GM12878 (cell line): ENCODE results near the gene NTSR1. TPM values are rescaled to one million over a fixed set of nuclear protein-coding genes. Genes with fewer than 3 reads are reported as not detected.

Experiments used
- ATAC-seq: fragments of 200-7000 bp; cut with Tn5 transposase; 3 replicates; pipeline ENCODE4 v1.9.1; 2020; ENCODE audit warnings: mild to moderate bottlenecking, moderate library complexity
- BruUV-seq: library from RNA; stranded (reverse); fragments of 400-500 nt; replicated peaks from 2 replicates; lab custom pipeline; 2021; lab: Mats Ljungman, UMichigan
- CTCF ChIA-PET: fragments of 300-600 bp; sonication (Branson Sonifier 250); formaldehyde crosslinking; extraction: SDS; loops from one replicate; lab custom pipeline; 2021; ENCODE audit warnings: inconsistent platforms; lab: Yijun Ruan, JAX
- POLR2A ChIA-PET: fragments of 350-600 bp; formaldehyde crosslinking; extraction: SDS; loops from one replicate; lab custom pipeline; 2021; ENCODE audit warnings: inconsistent platforms; lab: Charles Lee
- RAD21 ChIA-PET: fragments of 300-600 bp; sonication (Branson Sonifier 250); formaldehyde crosslinking; loops from one replicate; lab custom pipeline; 2023; ENCODE audit warnings: antibody characterized with exemption; ENCODE audit not compliant: unreplicated experiment; lab: Charles Lee
- SMC1A ChIA-PET: fragments of 300-600 bp; sonication (Branson Sonifier 250); formaldehyde crosslinking; loops from one replicate; lab custom pipeline; 2023; ENCODE audit not compliant: unreplicated experiment, uncharacterized antibody; lab: Charles Lee
- DNase-seq: peaks from one replicate; pipeline ENCODE4 v3.0.0-alpha.2; 2011; ENCODE audit warnings: low read depth, low spot score
- FAIRE-seq: peaks from 3 replicates; lab custom pipeline; 2011; peaks lifted over from hg19 to GRCh38; lab: Jason Lieb, UNC
- H2AFZ ChIP-seq: 2 replicates; pipeline ENCODE4 v1.6.0; 2011; ENCODE audit warnings: low read depth, low read length, control low read depth; ENCODE audit not compliant: control insufficient read depth
- H3K27ac ChIP-seq: 2 replicates; pipeline ENCODE4 v1.5.1; 2011; ENCODE audit warnings: control low read depth; ENCODE audit not compliant: control insufficient read depth, insufficient read depth
- H3K27me3 ChIP-seq, 2 experiments: replicated peaks in 1 of 2; 2 replicates each; pipeline versions ENCODE4 v1.6.0 to v1.6.1; 2011; ENCODE audit warnings: low read length in 1 of 2; ENCODE audit not compliant: control insufficient read depth in 2 of 2, insufficient read depth in 2 of 2
- H3K36me3 ChIP-seq, 2 experiments: 2 replicates each; pipeline ENCODE4 v1.5.1; 2011; ENCODE audit warnings: low read length in 1 of 2; ENCODE audit not compliant: control insufficient read depth in 2 of 2, insufficient read depth in 2 of 2
- H3K4me1 ChIP-seq: 2 replicates; pipeline ENCODE4 v1.6.1; 2011; ENCODE audit warnings: mild to moderate bottlenecking, low read length, moderate library complexity, mixed read lengths; ENCODE audit not compliant: control insufficient read depth, insufficient read depth
- H3K4me2 ChIP-seq: 2 replicates; pipeline ENCODE4 v1.6.0; 2011; ENCODE audit warnings: control low read depth; ENCODE audit not compliant: control insufficient read depth, insufficient read depth
- H3K4me3 ChIP-seq: fragments of 200-600 bp; sonication (generic); 2 replicates; pipeline ENCODE4 v1.5.1; 2016
- H3K79me2 ChIP-seq: 2 replicates; pipeline ENCODE4 v1.6.0; 2011; ENCODE audit warnings: low read length; ENCODE audit not compliant: control insufficient read depth, insufficient read depth
- H3K9ac ChIP-seq: 2 replicates; pipeline ENCODE4 v1.8.0; 2011; ENCODE audit warnings: low read length, control low read depth, mixed read lengths; ENCODE audit not compliant: control insufficient read depth, insufficient read depth
- H3K9me3 ChIP-seq: replicated peaks from 3 replicates; pipeline ENCODE4 v1.5.1; 2011; ENCODE audit warnings: mild to moderate bottlenecking, low read length; ENCODE audit not compliant: control insufficient read depth, insufficient read depth
- H4K20me1 ChIP-seq: 2 replicates; pipeline ENCODE4 v1.6.0; 2011; ENCODE audit not compliant: control insufficient read depth, insufficient read depth
- FOS ChIP-seq: IDR thresholded peaks from 3 replicates; pipeline ENCODE4 v1.6.1; 2011; ENCODE audit warnings: borderline replicate concordance; ENCODE audit not compliant: insufficient read length; ENCODE audit errors: extremely low read depth
- IRF5 ChIP-seq: fragments of 450-650 bp; IDR thresholded peaks from 2 replicates; pipeline ENCODE4 v1.6.1; 2017; ENCODE audit warnings: borderline replicate concordance
- KLF5 ChIP-seq: fragments of 450-650 bp; IDR thresholded peaks from 2 replicates; pipeline ENCODE4 v1.6.1; 2014; ENCODE audit warnings: mild to moderate bottlenecking; ENCODE audit not compliant: partially characterized antibody
- NR2F1 ChIP-seq: fragments of 450-650 bp; conservative IDR thresholded peaks from 2 replicates; pipeline ENCODE4 v1.6.1; 2017; ENCODE audit warnings: mild to moderate bottlenecking
- RCOR1 ChIP-seq: conservative IDR thresholded peaks from 2 replicates; pipeline ENCODE4 v1.6.1; 2012; ENCODE audit warnings: low read depth, low read length, improper control_type of control experiment
- SP1 ChIP-seq: IDR thresholded peaks from one replicate; pipeline ENCODE4 v1.6.1; 2011; ENCODE audit warnings: low read depth, low read length
- SREBF1 ChIP-seq: IDR thresholded peaks from 2 replicates; pipeline ENCODE4 v1.6.1; 2012; ENCODE audit warnings: mild to moderate bottlenecking, low read length
- ZBED1 ChIP-seq: IDR thresholded peaks from 2 replicates; pipeline ENCODE4 v1.6.1; 2016; ENCODE audit warnings: borderline replicate concordance
- ZNF207 ChIP-seq: fragments of 450-650 bp; IDR thresholded peaks from 2 replicates; pipeline ENCODE4 v1.6.1; 2014; ENCODE audit warnings: antibody characterized with exemption, mild to moderate bottlenecking, borderline replicate concordance
- ZNF274 ChIP-seq: IDR thresholded peaks from one replicate; pipeline ENCODE4 v1.8.0; 2011; ENCODE audit not compliant: insufficient read length, insufficient read depth
- ZZZ3 ChIP-seq: IDR thresholded peaks from 2 replicates; pipeline ENCODE4 v1.6.1; 2011; ENCODE audit warnings: low read depth; ENCODE audit not compliant: control insufficient read depth, insufficient read length
- WGBS: methylation state at CpG from one replicate; pipeline ENCODE4 v1.1.6; 2016; ENCODE audit warnings: low lambda C conversion rate; ENCODE audit not compliant: insufficient replicate concordance, insufficient coverage; ENCODE audit errors: missing lambda C conversion rate; 5-methylcytosine and 5-hydroxymethylcytosine counted together
- in situ Hi-C: fragments of 300-500 bp; cut with MboI; formaldehyde crosslinking; loops from 9 replicates; pipeline ENCODE4 v1.14.3; 2018; ENCODE audit warnings: mixed read lengths
- intact Hi-C: fragments of 100-400 bp; cut with micrococcal nuclease; formaldehyde crosslinking; loops from one replicate; pipeline ENCODE4 v1.14.2; 2022; ENCODE audit not compliant: unreplicated experiment
- polyA plus RNA-seq, 11 experiments: library from polyadenylated mRNA; depleted of rRNA in 4 of 11; unstranded in 6 of 11; stranded (reverse) in 5 of 11; fragments of >200 nt; fragmentation: Nextera tagmentation in 4 of 11; fragmentation: Illumina TruSeq in 1 of 11; extraction: Ambion mirVana in 4 of 11; extraction: Trizol in 1 of 11; gene quantifications; 1 replicate in 1 of 11; 2 replicates in 10 of 11; pipeline versions ENCODE4 v1.2.1 to v1.2.3, GENCODE V29; 2011 to 2016; ENCODE audit warnings: inconsistent platforms in 2 of 11, missing spikeins in 2 of 11, low read depth in 1 of 11
- total RNA-seq, 4 experiments: library from RNA; depleted of rRNA in 3 of 4; stranded (reverse); fragments of >200 nt in 3 of 4; fragmentation: Illumina TruSeq in 1 of 4; extraction: Trizol in 1 of 4; gene quantifications; 2 replicates each; pipeline versions ENCODE4 v1.2.1 to v1.2.3, GENCODE V29; 2013 to 2021
- TF ChIP-seq, protein P1 (sequence below): IDR thresholded peaks from 2 replicates; pipeline ENCODE4 v1.6.1; 2011; ENCODE audit warnings: low read depth, mild to moderate bottlenecking, low read length, moderate library complexity, borderline replicate concordance; ENCODE audit errors: extremely low read depth

The NTSR1 gene
- total and polyA plus RNA-seq, 10 of the 15 experiments (the other 5 are each of a cell fraction or from before 2014, with no cell fraction given), result not detected

- intact Hi-C loops (no loop called here), in situ Hi-C loops (no loop called here)
- Histone ChIP-seq H3K4me1 (no peaks in the 10 kb centered on the region), H3K79me2 (no peaks in the 10 kb centered on the region), H3K9me3 (no peaks in the 10 kb centered on the region), H2AFZ (no peak overlapping the region), H3K27me3 (peaks cover 0 to 1% of the 10 kb centered on the region in 2 experiments; a peak in 3 of 4 replicates), H4K20me1 (no peaks in the 10 kb centered on the region)
- 51% methylated on average over 32 of the region's 32 CpGs for WGBS
- ChIA-PET SMC1A (no interaction called here), POLR2A (no interaction called here), RAD21 (no interaction called here)
- no peak for FAIRE-seq
- DNase-seq, result no peak
- no peak for TF ChIP-seq SP1
- TF ChIP-seq IRF5, result no peak
- no peak for TF ChIP-seq ZNF207
- no peak for TF ChIP-seq SREBF1
- TF ChIP-seq NR2F1, result no peak
- no peak for TF ChIP-seq ZNF274
- TF ChIP-seq KLF5, result no peak
- TF ChIP-seq RCOR1, result no peak
- TF ChIP-seq ZZZ3, result no peak
- no peak for TF ChIP-seq ZBED1
- TF ChIP-seq, protein P1, sequence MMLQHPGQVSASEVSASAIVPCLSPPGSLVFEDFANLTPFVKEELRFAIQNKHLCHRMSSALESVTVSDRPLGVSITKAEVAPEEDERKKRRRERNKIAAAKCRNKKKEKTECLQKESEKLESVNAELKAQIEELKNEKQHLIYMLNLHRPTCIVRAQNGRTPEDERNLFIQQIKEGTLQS, result no peak
- TF ChIP-seq FOS, result no peak
- TF ChIP-seq, all 136 proteins: peak for 0
- ATAC-seq, result no peak
- Histone ChIP-seq H3K36me3 (no peaks in the 10 kb centered on the region), H3K4me3 (no peak overlapping the region), H3K27ac (no peak overlapping the region), H3K4me2 (no peak overlapping the region), H3K9ac (no peak overlapping the region)
- no TSS peak for BruUV-seq
- CTCF ChIA-PET, result no interaction called here
Measured at GRCh38 chr20:62695448-62696414, 12.9 kb upstream of the NTSR1 start.
